Stimulated activated CD4-positive, alpha-beta T cell treated with anti-CD3 and anti-CD28 coated beads, Interleukin-1b, Interleukin-23, amount 100 ng/mL, for 24 hours (primary cell): Measurements from ENCODE around the gene CLEC9A.
"Not testable (repeated sequence)": the region's sequence is repeated elsewhere in the genome, so short reads cannot be mapped to it uniquely, and the experiment has no call there.

Experiments used
- DNase-seq, 4 experiments: peaks; one replicate each; pipeline ENCODE4 v3.0.0-alpha.2; 2020; ENCODE audit warnings: low read depth in 4 of 4, low spot score in 1 of 4

CLEC9A gene

GRCh38 chr12:10030446-10030845 lies at the start of gene CLEC9A:
TSS of gene CLEC9A (plus strand) at chr12:10030682. CDS start at chr12:10052688, 22,006 bp downstream.
- no peak for DNase-seq

- DNase-seq = no peak
Measured at GRCh38 chr12:9991876-9992275, 38.6 kb upstream of the CLEC9A start.

GRCh38 chr12:9992296-9992695 lies 38.2 kb upstream of the CLEC9A start:
- no peak for DNase-seq

GRCh38 chr12:9999016-9999415 lies 31.5 kb upstream of the CLEC9A start, which contains the start of gene CLEC1B:
TSS of gene CLEC1B (minus strand) at chr12:9999121. CDS start at chr12:9999100, 21 bp downstream.
- no peak for DNase-seq

GRCh38 chr12:10001171-10001776 lies 29.2 kb upstream of the CLEC9A start:
- DNase-seq = no peak

- no peak for DNase-seq
Measured at GRCh38 chr12:10012630-10013330, 17.7 kb upstream of the CLEC9A start.

- DNase-seq = no peak
Measured at GRCh38 chr12:10015450-10015849, 15.0 kb upstream of the CLEC9A start.

- no peak for DNase-seq
Measured at GRCh38 chr12:10016881-10017280, 13.6 kb upstream of the CLEC9A start.

- DNase-seq = no peak
Measured at GRCh38 chr12:10018386-10018785, 12.1 kb upstream of the CLEC9A start.

GRCh38 chr12:10021342-10021741 lies 9.1 kb upstream of the CLEC9A start:
- DNase-seq = no peak

- no peak for DNase-seq
Measured at GRCh38 chr12:10025236-10025635, 5.2 kb upstream of the CLEC9A start.

GRCh38 chr12:10026666-10027065 lies 3.8 kb upstream of the CLEC9A start:
- not testable (repeated sequence) for DNase-seq

GRCh38 chr12:10027311-10027710 lies 3.2 kb upstream of the CLEC9A start:
- DNase-seq = no peak

- DNase-seq = no peak
Measured at GRCh38 chr12:10027721-10028120, 2.8 kb upstream of the CLEC9A start.

- DNase-seq = no peak
Measured at GRCh38 chr12:10031321-10031720, 839 bp downstream of the CLEC9A start.

GRCh38 chr12:10031771-10032175 lies 1.3 kb downstream of the CLEC9A start:
- DNase-seq = no peak

- DNase-seq = no peak
Measured at GRCh38 chr12:10033783-10034545, 3.5 kb downstream of the CLEC9A start.

- no peak for DNase-seq
Measured at GRCh38 chr12:10042167-10042566, 11.7 kb downstream of the CLEC9A start.

GRCh38 chr12:10048526-10048925 lies 18.0 kb downstream of the CLEC9A start:
- no peak for DNase-seq

- DNase-seq = no peak
Measured at GRCh38 chr12:10052193-10052913, 21.9 kb downstream of the CLEC9A start.

- DNase-seq = no peak
Measured at GRCh38 chr12:10058387-10058786, 27.9 kb downstream of the CLEC9A start.
